GM13977 (cell line): ENCODE results near the gene PPFIA4.
"Not testable (repeated sequence)": the region's sequence is repeated elsewhere in the genome, so short reads cannot be mapped to it uniquely, and the experiment has no call there.

Experiments
- DNase-seq: peaks from one replicate; pipeline ENCODE4 v3.0.0; 2012; ENCODE audit warnings: low spot score
- in situ Hi-C: fragments of 300-500 bp; cut with MboI; formaldehyde crosslinking; loops from one replicate; pipeline ENCODE4 v1.12.0; 2022; ENCODE audit warnings: low sequenced_read_pairs, low pct_unique_long_range_greater_than_20kb, mixed read lengths, inconsistent platforms; ENCODE audit not compliant: unreplicated experiment
- TF ChIP-seq, protein P1 (sequence below): IDR thresholded peaks from 2 replicates; pipeline ENCODE4 v1.5.1; 2012; ENCODE audit warnings: mild to moderate bottlenecking, control low read depth; ENCODE audit not compliant: insufficient read depth; ENCODE audit errors: extremely low read depth, missing control alignments

The PPFIA4 gene

GRCh38 chr1:203017692-203018091, 8.6 kb upstream of the PPFIA4 start:
- TF ChIP-seq, protein P1, sequence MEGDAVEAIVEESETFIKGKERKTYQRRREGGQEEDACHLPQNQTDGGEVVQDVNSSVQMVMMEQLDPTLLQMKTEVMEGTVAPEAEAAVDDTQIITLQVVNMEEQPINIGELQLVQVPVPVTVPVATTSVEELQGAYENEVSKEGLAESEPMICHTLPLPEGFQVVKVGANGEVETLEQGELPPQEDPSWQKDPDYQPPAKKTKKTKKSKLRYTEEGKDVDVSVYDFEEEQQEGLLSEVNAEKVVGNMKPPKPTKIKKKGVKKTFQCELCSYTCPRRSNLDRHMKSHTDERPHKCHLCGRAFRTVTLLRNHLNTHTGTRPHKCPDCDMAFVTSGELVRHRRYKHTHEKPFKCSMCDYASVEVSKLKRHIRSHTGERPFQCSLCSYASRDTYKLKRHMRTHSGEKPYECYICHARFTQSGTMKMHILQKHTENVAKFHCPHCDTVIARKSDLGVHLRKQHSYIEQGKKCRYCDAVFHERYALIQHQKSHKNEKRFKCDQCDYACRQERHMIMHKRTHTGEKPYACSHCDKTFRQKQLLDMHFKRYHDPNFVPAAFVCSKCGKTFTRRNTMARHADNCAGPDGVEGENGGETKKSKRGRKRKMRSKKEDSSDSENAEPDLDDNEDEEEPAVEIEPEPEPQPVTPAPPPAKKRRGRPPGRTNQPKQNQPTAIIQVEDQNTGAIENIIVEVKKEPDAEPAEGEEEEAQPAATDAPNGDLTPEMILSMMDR = no peak
- in situ Hi-C loops = no loop called here
- no peak for DNase-seq

- in situ Hi-C loops, DNase-seq: not testable (repeated sequence)
These were observed 3.4 kb upstream of the PPFIA4 start for GRCh38 chr1:203022855-203023254.

DNA sequence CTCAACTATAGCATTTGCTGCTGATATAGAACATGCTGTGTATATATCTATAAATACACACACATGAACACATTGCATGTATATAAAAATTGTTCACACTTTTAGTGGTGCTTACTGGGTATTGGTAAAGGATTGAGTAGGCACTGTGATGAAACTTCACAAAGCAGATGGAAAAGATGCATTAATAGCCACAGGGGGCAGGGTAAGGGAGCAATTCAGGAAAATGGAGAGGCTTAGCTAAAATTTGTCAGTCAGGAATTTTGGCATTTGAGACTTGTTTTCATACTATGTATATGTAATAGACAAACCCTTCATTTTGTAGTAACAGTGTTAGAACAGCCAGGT, 633 bp upstream of the PPFIA4 start:
- TF ChIP-seq, protein P1 = no peak
- peak; percentile 6 for DNase-seq
- in situ Hi-C loops = no loop called here

GRCh38 chr1:203026666-203027663, 674 bp downstream of the PPFIA4 start:
- TF ChIP-seq, protein P1 = no peak
- in situ Hi-C loops = no loop called here
- DNase-seq = peak; percentile 12

GRCh38 chr1:203028067-203028783, 1.9 kb downstream of the PPFIA4 start:
- TF ChIP-seq, protein P1 = no peak
- peak; percentile 3 for DNase-seq
- in situ Hi-C loops = no loop called here

GRCh38 chr1:203028784-203029553, 2.7 kb downstream of the PPFIA4 start:
- no peak for DNase-seq
- TF ChIP-seq, protein P1 = no peak
- in situ Hi-C loops = no loop called here
